CD4-positive, alpha-beta T cell treated with Interleukin-2 at 100 ng/mL for 4 hours (primary cell): ENCODE data around the gene DYNC1LI2.
"Not testable (repeated sequence)": the region's sequence is repeated elsewhere in the genome, so short reads cannot be mapped to it uniquely, and the experiment has no call there.

Experiments
- DNase-seq: peaks from one replicate; pipeline ENCODE4 v3.0.0-alpha.2; 2020; ENCODE audit warnings: low spot score

The DYNC1LI2 gene

GRCh38 chr16:66696669-66697630 is 54.5 kb downstream of the DYNC1LI2 start, which contains the start of gene CMTM4:
Gene CMTM4, minus strand, starts transcription at chr16:66696743. Its CDS starts 218 bp downstream, at chr16:66696525.
- DNase-seq: peak; percentile 67

GRCh38 chr16:66695935-66696668 is 55.3 kb downstream of the DYNC1LI2 start:
- DNase-seq: no peak

GRCh38 chr16:66695471-66695934 is 55.9 kb downstream of the DYNC1LI2 start:
- DNase-seq: no peak

- no peak for DNase-seq
These were observed 58.3 kb downstream of the DYNC1LI2 start for GRCh38 chr16:66693149-66693548.

GRCh38 chr16:66692341-66692740 is 59.1 kb downstream of the DYNC1LI2 start:
- DNase-seq: no peak

GRCh38 chr16:66691234-66691633 is 60.2 kb downstream of the DYNC1LI2 start:
- DNase-seq: no peak

GRCh38 chr16:66690106-66690847 is 61.1 kb downstream of the DYNC1LI2 start:
- no peak for DNase-seq

- DNase-seq: no peak
These were observed 62.1 kb downstream of the DYNC1LI2 start for GRCh38 chr16:66689282-66689681.

- DNase-seq: no peak
These were observed 63.3 kb downstream of the DYNC1LI2 start for GRCh38 chr16:66687906-66688625.

- not testable (repeated sequence) for DNase-seq
These were observed 65.8 kb downstream of the DYNC1LI2 start for GRCh38 chr16:66685501-66686115.

- DNase-seq: no peak
These were observed 69.1 kb downstream of the DYNC1LI2 start for GRCh38 chr16:66682271-66682670.

GRCh38 chr16:66681676-66682075 is 69.7 kb downstream of the DYNC1LI2 start:
- no peak for DNase-seq

- no peak for DNase-seq
These were observed 73.1 kb downstream of the DYNC1LI2 start for GRCh38 chr16:66678337-66678736.

GRCh38 chr16:66677836-66678235 is 73.6 kb downstream of the DYNC1LI2 start:
- DNase-seq: no peak

GRCh38 chr16:66677179-66677578 is 74.2 kb downstream of the DYNC1LI2 start:
- no peak for DNase-seq

- DNase-seq: no peak
These were observed 74.8 kb downstream of the DYNC1LI2 start for GRCh38 chr16:66676599-66676998.

- DNase-seq: no peak
These were observed 77.7 kb downstream of the DYNC1LI2 start for GRCh38 chr16:66673691-66674090.
